Endometrial microvascular endothelial cells (primary cell): ENCODE results near the gene LDLRAD4. TPM values are rescaled to one million over a fixed set of nuclear protein-coding genes. Genes with fewer than 3 reads are reported as not detected.
"Not testable (repeated sequence)": the region's sequence is repeated elsewhere in the genome, so short reads cannot be mapped to it uniquely, and the experiment has no call there.

Experiments
- in situ Hi-C: cut with HindIII; loops from 2 replicates; pipeline ENCODE4 v1.10.0; 2017; ENCODE audit warnings: low sequenced_read_pairs, low pct_unique_long_range_greater_than_20kb; ENCODE audit errors: inconsistent ontology term
- total RNA-seq: library from RNA; depleted of rRNA; stranded (reverse); fragments of >200 nt; gene quantifications from one replicate; pipeline ENCODE4 v1.2.3, GENCODE V29; 2015; ENCODE audit errors: inconsistent ontology term

Gene LDLRAD4
- total RNA-seq, 1 donor from 2014 or later, result 0.93 TPM

GRCh38 chr18:13474907-13475545 is 256.5 kb downstream of the LDLRAD4 start:
- in situ Hi-C loops, result no loop called here

GRCh38 chr18:13476312-13476711 is 257.8 kb downstream of the LDLRAD4 start:
- in situ Hi-C loops, result not testable (repeated sequence)

- in situ Hi-C loops, result no loop called here
Observed at GRCh38 chr18:13477147-13477683, 258.7 kb downstream of the LDLRAD4 start.

GRCh38 chr18:13480571-13481255 is 262.2 kb downstream of the LDLRAD4 start:
- in situ Hi-C loops, result no loop called here

- in situ Hi-C loops, result no loop called here
Observed at GRCh38 chr18:13481331-13481730, 262.8 kb downstream of the LDLRAD4 start.

- in situ Hi-C loops, result no loop called here
Observed at GRCh38 chr18:13481820-13482617, 263.5 kb downstream of the LDLRAD4 start.

GRCh38 chr18:13482618-13482945 is 264.0 kb downstream of the LDLRAD4 start:
- in situ Hi-C loops, result no loop called here

- in situ Hi-C loops, result no loop called here
Observed at GRCh38 chr18:13483316-13484270, 265.0 kb downstream of the LDLRAD4 start.

- in situ Hi-C loops, result no loop called here
Observed at GRCh38 chr18:13485182-13485581, 266.6 kb downstream of the LDLRAD4 start.

- in situ Hi-C loops, result no loop called here
Observed at GRCh38 chr18:13485604-13486003, 267.0 kb downstream of the LDLRAD4 start.

- in situ Hi-C loops, result no loop called here
Observed at GRCh38 chr18:13486284-13486683, 267.7 kb downstream of the LDLRAD4 start.

- in situ Hi-C loops, result no loop called here
Observed at GRCh38 chr18:13486686-13487085, 268.1 kb downstream of the LDLRAD4 start.

- in situ Hi-C loops, result no loop called here
Observed at GRCh38 chr18:13487237-13487636, 268.7 kb downstream of the LDLRAD4 start.

GRCh38 chr18:13488281-13488929 is 269.8 kb downstream of the LDLRAD4 start:
- in situ Hi-C loops, result no loop called here

- in situ Hi-C loops, result not testable (repeated sequence)
Observed at GRCh38 chr18:13489303-13489702, 270.7 kb downstream of the LDLRAD4 start.

- in situ Hi-C loops, result no loop called here
Observed at GRCh38 chr18:13491138-13491537, 272.6 kb downstream of the LDLRAD4 start.

GRCh38 chr18:13492314-13492713 is 273.8 kb downstream of the LDLRAD4 start:
- in situ Hi-C loops, result no loop called here

- in situ Hi-C loops, result no loop called here
Observed at GRCh38 chr18:13493079-13493478, 274.5 kb downstream of the LDLRAD4 start.
